ENCODE data around the gene MOGAT1. TPM values are rescaled to one million over a fixed set of nuclear protein-coding genes. Genes with fewer than 3 reads are reported as not detected.
A peak's percentile ranks its signal among the peaks of the same experiment; 100 is the strongest.

The MOGAT1 gene
- total and polyA plus RNA-seq, 2 of the 13 experiments (the other 11 are each of a cell fraction or from before 2014, with no cell fraction given) = 0.98 to 4.3 TPM

- no peak for TF ChIP-seq MLXIP (CRISPR knock-in tag; IDR thresholded peaks at IDR 0.05; ENCODE audit: borderline replicate concordance)
- TF ChIP-seq, protein P1, sequence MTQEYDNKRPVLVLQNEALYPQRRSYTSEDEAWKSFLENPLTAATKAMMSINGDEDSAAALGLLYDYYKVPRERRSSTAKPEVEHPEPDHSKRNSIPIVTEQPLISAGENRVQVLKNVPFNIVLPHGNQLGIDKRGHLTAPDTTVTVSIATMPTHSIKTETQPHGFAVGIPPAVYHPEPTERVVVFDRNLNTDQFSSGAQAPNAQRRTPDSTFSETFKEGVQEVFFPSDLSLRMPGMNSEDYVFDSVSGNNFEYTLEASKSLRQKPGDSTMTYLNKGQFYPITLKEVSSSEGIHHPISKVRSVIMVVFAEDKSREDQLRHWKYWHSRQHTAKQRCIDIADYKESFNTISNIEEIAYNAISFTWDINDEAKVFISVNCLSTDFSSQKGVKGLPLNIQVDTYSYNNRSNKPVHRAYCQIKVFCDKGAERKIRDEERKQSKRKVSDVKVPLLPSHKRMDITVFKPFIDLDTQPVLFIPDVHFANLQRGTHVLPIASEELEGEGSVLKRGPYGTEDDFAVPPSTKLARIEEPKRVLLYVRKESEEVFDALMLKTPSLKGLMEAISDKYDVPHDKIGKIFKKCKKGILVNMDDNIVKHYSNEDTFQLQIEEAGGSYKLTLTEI (CRISPR knock-in tag; conservative IDR thresholded peaks at IDR 0.05) = no peak
Measured at GRCh38 chr2:222708274-222708710, 36.8 kb downstream of the MOGAT1 start (continued).

- H3K27ac ChIP-seq (ENCODE audit: extremely low read length, insufficient read depth, low read length) = peak overlapping the region; percentile 82
- ATAC-seq = peak; percentile 97
- in situ Hi-C loops (cut with HindIII; ENCODE audit: extremely low pct_ligation_motif_present, low pct_unique_long_range_greater_than_20kb) = loop anchor here (5.0 kb wide), 2 partner anchors 88 to 153 kb away; partner anchors contain the start of gene ACSL3
- H3K79me2 ChIP-seq (ENCODE audit: insufficient read depth, low read length) = no peaks in the 10 kb centered on the region
- peak; percentile 92 for FAIRE-seq
- peak overlapping the region; percentile 28 to 50 (median 31); a peak in 5 of 6 replicates for H3K4me3 ChIP-seq (replicated peaks in 1 of 3; ENCODE audit: insufficient read depth in 1 of 3, low read depth in 2 of 3, low read length in 3 of 3)
- no peaks in the 10 kb centered on the region for H3K9me3 ChIP-seq (ENCODE audit: low read length)
- H3K4me1 ChIP-seq (ENCODE audit: insufficient read depth, low read length) = peaks cover 69% of the 10 kb centered on the region
- H3K9ac ChIP-seq (ENCODE audit: insufficient read depth, low read depth, low read length) = peak overlapping the region; percentile 66
- CTCF ChIA-PET (ENCODE audit: low intra/inter-chr PET ratio, low total read pairs) = interaction anchor here (0.7 to 2.5 kb wide), 6 partner anchors 19 to 230 kb away, joined by 3 to 40 read pairs (median 8); no protein-coding TSS in a partner anchor
- H4K20me1 ChIP-seq (ENCODE audit: insufficient read depth, low read length) = no peaks in the 10 kb centered on the region
- BruUV-seq (replicated peaks) = no TSS peak
- H2AFZ ChIP-seq (ENCODE audit: low read length) = no peak overlapping the region
- H3K4me2 ChIP-seq (ENCODE audit: low read depth, low read length) = peak overlapping the region; percentile 73
- peak; percentile 99 for DNase-seq (ENCODE audit: low spot score)
- intact Hi-C loops (cut with micrococcal nuclease; ENCODE audit: unreplicated experiment) = loop anchor here (1.0 to 5.0 kb wide), 7 partner anchors 15 to 194 kb away; no protein-coding TSS in a partner anchor
- no peaks in the 10 kb centered on the region for H3K36me3 ChIP-seq (replicated peaks in 1 of 2; ENCODE audit: control insufficient read depth in 1 of 2, insufficient read depth in 2 of 2, low read length in 2 of 2)
- no peaks in the 10 kb centered on the region for H3K27me3 ChIP-seq (ENCODE audit: control insufficient read depth in 1 of 2, insufficient read depth in 2 of 2, low read length in 2 of 2)
- POLR2A ChIA-PET = interaction anchor here (0.6 to 4.1 kb wide), 23 partner anchors 8 to 198 kb away, joined by 3 to 98 read pairs (median 5); partner anchors contain the start of gene ACSL3
- 2% methylated on average over 16 of the region's 16 CpGs for whole genome bisulfite sequencing (ENCODE audit: low lambda C conversion rate)
- TF ChIP-seq PTBP1 (IDR thresholded peaks at IDR 0.05; ENCODE audit: low read depth, low read length, poor library complexity, severe bottlenecking) = no peak
- peak; percentile 90 for TF ChIP-seq SRY (CRISPR knock-in tag; IDR thresholded peaks at IDR 0.05)
- peak; percentile 97 for TF ChIP-seq ATF2 (CRISPR knock-in tag; IDR thresholded peaks at IDR 0.05)
- TF ChIP-seq ZNF850 (CRISPR knock-in tag; conservative IDR thresholded peaks at IDR 0.05) = 0 out of 2 replicates have a peak, but pooled peaks have one; percentile 23
- TF ChIP-seq, protein P2, sequence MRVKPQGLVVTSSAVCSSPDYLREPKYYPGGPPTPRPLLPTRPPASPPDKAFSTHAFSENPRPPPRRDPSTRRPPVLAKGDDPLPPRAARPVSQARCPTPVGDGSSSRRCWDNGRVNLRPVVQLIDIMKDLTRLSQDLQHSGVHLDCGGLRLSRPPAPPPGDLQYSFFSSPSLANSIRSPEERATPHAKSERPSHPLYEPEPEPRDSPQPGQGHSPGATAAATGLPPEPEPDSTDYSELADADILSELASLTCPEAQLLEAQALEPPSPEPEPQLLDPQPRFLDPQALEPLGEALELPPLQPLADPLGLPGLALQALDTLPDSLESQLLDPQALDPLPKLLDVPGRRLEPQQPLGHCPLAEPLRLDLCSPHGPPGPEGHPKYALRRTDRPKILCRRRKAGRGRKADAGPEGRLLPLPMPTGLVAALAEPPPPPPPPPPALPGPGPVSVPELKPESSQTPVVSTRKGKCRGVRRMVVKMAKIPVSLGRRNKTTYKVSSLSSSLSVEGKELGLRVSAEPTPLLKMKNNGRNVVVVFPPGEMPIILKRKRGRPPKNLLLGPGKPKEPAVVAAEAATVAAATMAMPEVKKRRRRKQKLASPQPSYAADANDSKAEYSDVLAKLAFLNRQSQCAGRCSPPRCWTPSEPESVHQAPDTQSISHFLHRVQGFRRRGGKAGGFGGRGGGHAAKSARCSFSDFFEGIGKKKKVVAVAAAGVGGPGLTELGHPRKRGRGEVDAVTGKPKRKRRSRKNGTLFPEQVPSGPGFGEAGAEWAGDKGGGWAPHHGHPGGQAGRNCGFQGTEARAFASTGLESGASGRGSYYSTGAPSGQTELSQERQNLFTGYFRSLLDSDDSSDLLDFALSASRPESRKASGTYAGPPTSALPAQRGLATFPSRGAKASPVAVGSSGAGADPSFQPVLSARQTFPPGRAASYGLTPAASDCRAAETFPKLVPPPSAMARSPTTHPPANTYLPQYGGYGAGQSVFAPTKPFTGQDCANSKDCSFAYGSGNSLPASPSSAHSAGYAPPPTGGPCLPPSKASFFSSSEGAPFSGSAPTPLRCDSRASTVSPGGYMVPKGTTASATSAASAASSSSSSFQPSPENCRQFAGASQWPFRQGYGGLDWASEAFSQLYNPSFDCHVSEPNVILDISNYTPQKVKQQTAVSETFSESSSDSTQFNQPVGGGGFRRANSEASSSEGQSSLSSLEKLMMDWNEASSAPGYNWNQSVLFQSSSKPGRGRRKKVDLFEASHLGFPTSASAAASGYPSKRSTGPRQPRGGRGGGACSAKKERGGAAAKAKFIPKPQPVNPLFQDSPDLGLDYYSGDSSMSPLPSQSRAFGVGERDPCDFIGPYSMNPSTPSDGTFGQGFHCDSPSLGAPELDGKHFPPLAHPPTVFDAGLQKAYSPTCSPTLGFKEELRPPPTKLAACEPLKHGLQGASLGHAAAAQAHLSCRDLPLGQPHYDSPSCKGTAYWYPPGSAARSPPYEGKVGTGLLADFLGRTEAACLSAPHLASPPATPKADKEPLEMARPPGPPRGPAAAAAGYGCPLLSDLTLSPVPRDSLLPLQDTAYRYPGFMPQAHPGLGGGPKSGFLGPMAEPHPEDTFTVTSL (CRISPR knock-in tag; IDR thresholded peaks at IDR 0.05; ENCODE audit: borderline replicate concordance) = peak; percentile 92
- no peak for TF ChIP-seq REL (CRISPR knock-in tag; conservative IDR thresholded peaks at IDR 0.05)
Measured at GRCh38 chr2:222709191-222709891, 37.9 kb downstream of the MOGAT1 start.

Data from HepG2 (cell line).